Thymus (tissue), 11 donors: Measurements from ENCODE around the gene TSHZ1. TPM values are rescaled to one million over a fixed set of nuclear protein-coding genes. Genes with fewer than 3 reads are reported as not detected.

Experiments used
- DNase-seq, 9 donors: peaks; one replicate each; pipeline ENCODE4 v3.0.0-alpha.2; 2013; ENCODE audit warnings: low spot score in 9 of 9, low read depth in 6 of 9, missing footprints in 1 of 9
- H3K27ac ChIP-seq, 2 donors: one replicate each; pipeline ENCODE4 v1.5.1; 2013; ENCODE audit warnings: control low read depth in 1 of 2, low read depth in 1 of 2, low read length in 1 of 2, mild to moderate bottlenecking in 1 of 2, moderate library complexity in 1 of 2
- H3K27me3 ChIP-seq, 2 donors: one replicate each; pipeline ENCODE4 v1.5.1; 2013; ENCODE audit warnings: low read length in 1 of 2; ENCODE audit not compliant: control insufficient read depth in 2 of 2, insufficient read depth in 1 of 2
- H3K36me3 ChIP-seq, 2 donors: one replicate each; pipeline ENCODE4 v1.5.1; 2013; ENCODE audit warnings: low read length in 1 of 2, mild to moderate bottlenecking in 1 of 2, moderate library complexity in 1 of 2; ENCODE audit not compliant: control insufficient read depth in 2 of 2, insufficient read depth in 2 of 2
- H3K4me1 ChIP-seq, 2 donors: one replicate each; pipeline ENCODE4 v1.5.1; 2013; ENCODE audit warnings: low read length in 2 of 2; ENCODE audit not compliant: control insufficient read depth in 2 of 2, insufficient read depth in 2 of 2
- H3K4me3 ChIP-seq, 2 donors: one replicate each; pipeline ENCODE4 v1.5.1; 2013; ENCODE audit warnings: low read length in 2 of 2, control low read depth in 1 of 2, mild to moderate bottlenecking in 1 of 2
- H3K9me3 ChIP-seq, 2 donors: one replicate each; pipeline ENCODE4 v1.5.1; 2013; ENCODE audit warnings: low read length in 1 of 2, mild to moderate bottlenecking in 1 of 2; ENCODE audit not compliant: control insufficient read depth in 2 of 2, insufficient read depth in 1 of 2
- WGBS: extraction: QIAGEN DNeasy Blood & Tissue Kit; methylation state at CpG from one replicate; pipeline ENCODE4 v1.1.7; 2013; 5-methylcytosine and 5-hydroxymethylcytosine counted together
- polyA plus RNA-seq: library from polyadenylated mRNA; stranded (reverse); fragments of 200-250 nt; gene quantifications from one replicate; pipeline ENCODE4 v1.2.3, GENCODE V29; 2013
- total RNA-seq: library from RNA; stranded (reverse); fragments of 120-200 nt; gene quantifications from one replicate; pipeline ENCODE4 v1.2.4, GENCODE V29; 2013
- donor health status: healthy.

The TSHZ1 gene
- total and polyA plus RNA-seq, 2 donors = 7.4 to 10.2 TPM

GRCh38 chr18:75221397-75221796, 10.8 kb downstream of the TSHZ1 start:
- no peak for DNase-seq
- Histone ChIP-seq H3K4me3 (no peak overlapping the region), H3K27me3 (no peaks in the 10 kb centered on the region), H3K27ac (no peak overlapping the region), H3K36me3 (peaks cover 0 to 3% of the 10 kb centered on the region in 2 donors), H3K9me3 (no peaks in the 10 kb centered on the region), H3K4me1 (peaks cover 13% of the 10 kb centered on the region in 2 donors)
- WGBS = 95% methylated on average over 1 of the region's 1 CpG

- no peak for DNase-seq
- no peak overlapping the region for H3K27ac ChIP-seq
- H3K36me3 ChIP-seq = peaks cover 0 to 3% of the 10 kb centered on the region in 2 donors
- peaks cover 8 to 13% of the 10 kb centered on the region in 2 donors for H3K4me1 ChIP-seq
- WGBS = 57% methylated on average over 7 of the region's 7 CpGs
- no peaks in the 10 kb centered on the region for H3K27me3 ChIP-seq
- no peak overlapping the region for H3K4me3 ChIP-seq
- H3K9me3 ChIP-seq = no peaks in the 10 kb centered on the region
Measured at GRCh38 chr18:75221897-75222296, 11.3 kb downstream of the TSHZ1 start.

- Histone ChIP-seq H3K4me1 (peaks cover 7 to 17% of the 10 kb centered on the region in 2 donors), H3K9me3 (no peaks in the 10 kb centered on the region), H3K4me3 (no peak overlapping the region), H3K27ac (no peak overlapping the region), H3K36me3 (peaks cover 0 to 3% of the 10 kb centered on the region in 2 donors), H3K27me3 (no peaks in the 10 kb centered on the region)
- DNase-seq = no peak
- 91% methylated on average over 10 of the region's 10 CpGs for WGBS
Measured at GRCh38 chr18:75222407-75222806, 11.8 kb downstream of the TSHZ1 start.

- no peak overlapping the region for H3K4me3 ChIP-seq
- no peak overlapping the region for H3K27ac ChIP-seq
- DNase-seq = no peak
- peaks cover 0 to 3% of the 10 kb centered on the region in 2 donors for H3K36me3 ChIP-seq
- H3K9me3 ChIP-seq = no peaks in the 10 kb centered on the region
- peaks cover 2 to 15% of the 10 kb centered on the region in 2 donors for H3K4me1 ChIP-seq
- H3K27me3 ChIP-seq = no peaks in the 10 kb centered on the region
- WGBS = 86% methylated on average over 9 of the region's 9 CpGs
Measured at GRCh38 chr18:75223687-75224347, 13.2 kb downstream of the TSHZ1 start.

GRCh38 chr18:75226286-75226955, 15.8 kb downstream of the TSHZ1 start:
- peak overlapping the region in 1 of 2 donors; percentile 36 for H3K27ac ChIP-seq
- 42% methylated on average over 11 of the region's 11 CpGs for WGBS

GRCh38 chr18:75226956-75227316, 16.3 kb downstream of the TSHZ1 start:
- peaks cover 2 to 15% of the 10 kb centered on the region in 2 donors for H3K4me1 ChIP-seq
- H3K27me3 ChIP-seq = no peaks in the 10 kb centered on the region
- H3K27ac ChIP-seq = peak overlapping the region in 1 of 2 donors; percentile 36
- H3K4me3 ChIP-seq = no peak overlapping the region
- no peaks in the 10 kb centered on the region for H3K9me3 ChIP-seq
- DNase-seq = no peak
- peaks cover 3 to 5% of the 10 kb centered on the region in 2 donors for H3K36me3 ChIP-seq
- WGBS = 46% methylated on average over 5 of the region's 5 CpGs

More at GRCh38 chr18:75226286-75226955, 15.8 kb downstream of the TSHZ1 start:
- Histone ChIP-seq H3K4me1 (peaks cover 2 to 15% of the 10 kb centered on the region in 2 donors), H3K36me3 (peaks cover 3 to 5% of the 10 kb centered on the region in 2 donors), H3K4me3 (no peak overlapping the region), H3K27me3 (no peaks in the 10 kb centered on the region), H3K9me3 (no peaks in the 10 kb centered on the region)
- peak in 1 of 9 donors; percentile 48 for DNase-seq

GRCh38 chr18:75227535-75228296, 17.1 kb downstream of the TSHZ1 start:
- no peaks in the 10 kb centered on the region for H3K27me3 ChIP-seq
- WGBS = 65% methylated on average over 11 of the region's 11 CpGs
- H3K4me1 ChIP-seq = peaks cover 0 to 15% of the 10 kb centered on the region in 2 donors
- H3K4me3 ChIP-seq = no peak overlapping the region
- DNase-seq = no peak
- H3K27ac ChIP-seq = no peak overlapping the region
- no peaks in the 10 kb centered on the region for H3K9me3 ChIP-seq
- H3K36me3 ChIP-seq = peaks cover 3 to 5% of the 10 kb centered on the region in 2 donors

- no peak for DNase-seq
Measured at GRCh38 chr18:75228967-75229366, 18.4 kb downstream of the TSHZ1 start.

GRCh38 chr18:75229437-75229836, 18.8 kb downstream of the TSHZ1 start:
- Histone ChIP-seq H3K4me3 (no peak overlapping the region), H3K27ac (no peak overlapping the region), H3K27me3 (no peaks in the 10 kb centered on the region), H3K4me1 (peaks cover 0 to 15% of the 10 kb centered on the region in 2 donors), H3K36me3 (peaks cover 3 to 5% of the 10 kb centered on the region in 2 donors), H3K9me3 (no peaks in the 10 kb centered on the region)
- 95% methylated on average over 8 of the region's 8 CpGs for whole genome bisulfite sequencing
- DNase-seq = no peak

More at GRCh38 chr18:75228967-75229366, 18.4 kb downstream of the TSHZ1 start:
- peaks cover 3 to 5% of the 10 kb centered on the region in 2 donors for H3K36me3 ChIP-seq
- H3K27me3 ChIP-seq = no peaks in the 10 kb centered on the region
- no peak overlapping the region for H3K4me3 ChIP-seq
- no peaks in the 10 kb centered on the region for H3K9me3 ChIP-seq
- WGBS = 97% methylated on average over 9 of the region's 9 CpGs
- no peak overlapping the region for H3K27ac ChIP-seq
- peaks cover 0 to 15% of the 10 kb centered on the region in 2 donors for H3K4me1 ChIP-seq
